NCI-H748 (cell line): ENCODE measurements around the gene C17orf67.
"Not testable (repeated sequence)": the region's sequence is repeated elsewhere in the genome, so short reads cannot be mapped to it uniquely, and the experiment has no call there.

Experiments
- DNase-seq: peaks from one replicate; lab custom pipeline; 2025; ENCODE audit not compliant: unreplicated experiment; lab: John Stamatoyannopoulos, UW

The C17orf67 gene

DNA sequence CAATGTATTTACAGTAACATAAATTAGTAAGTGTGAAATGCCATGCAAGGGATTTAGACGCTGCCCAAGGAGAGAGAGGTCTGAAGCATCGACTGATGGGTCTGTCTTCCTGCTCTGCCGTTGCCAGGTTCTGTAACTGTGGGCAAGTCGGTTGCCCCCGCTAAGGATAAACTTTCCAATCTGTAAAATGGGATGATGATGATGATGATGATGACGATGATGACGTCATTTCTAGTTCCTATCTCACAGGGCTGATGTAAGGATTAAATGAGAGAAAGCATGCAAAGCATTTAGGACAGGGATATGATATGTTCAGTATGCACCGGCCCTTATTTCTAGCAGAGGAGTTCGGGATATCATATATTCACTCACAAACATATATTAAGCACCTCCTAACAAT, 54.8 kb downstream of the C17orf67 start:
- DNase-seq, result no peak

DNA sequence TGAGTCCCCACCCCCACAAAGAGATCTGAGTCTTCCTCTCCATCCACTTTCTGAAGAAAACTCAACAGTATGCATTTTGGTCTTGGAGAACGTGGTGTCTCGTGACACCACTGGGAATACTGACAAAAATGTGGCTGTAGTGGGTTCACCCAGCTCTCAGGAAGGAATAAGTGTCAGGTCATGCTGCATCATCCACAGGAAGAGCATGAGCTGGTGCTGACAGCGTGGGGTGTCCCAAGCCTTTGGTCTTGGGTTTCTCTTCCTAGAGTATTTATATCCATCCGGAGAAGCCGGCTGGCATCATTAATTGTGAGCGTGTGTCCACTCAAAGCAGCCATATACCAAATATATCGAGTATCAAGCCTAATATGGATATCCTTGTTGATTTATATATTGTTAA, 55.9 kb downstream of the C17orf67 start:
- no peak for DNase-seq

DNA sequence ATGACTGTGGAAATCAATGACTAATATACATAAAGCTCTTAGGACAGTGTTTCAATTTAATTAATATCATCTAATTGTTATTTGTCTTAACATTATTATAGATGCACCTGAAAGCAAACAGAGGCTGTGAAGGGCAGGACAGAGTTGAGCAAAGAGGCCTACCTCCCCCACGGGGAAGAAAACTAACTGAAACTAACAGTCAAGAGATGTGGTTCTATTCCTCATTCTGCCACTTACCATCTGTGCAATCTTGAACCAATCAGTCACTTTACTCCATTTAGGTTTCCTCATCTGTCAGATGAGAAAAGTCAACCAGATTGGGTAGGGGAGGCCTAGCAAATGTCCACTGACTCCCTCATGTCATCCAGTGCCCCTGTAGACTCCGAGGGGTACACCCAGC, 59.1 kb downstream of the C17orf67 start:
- no peak for DNase-seq

DNA sequence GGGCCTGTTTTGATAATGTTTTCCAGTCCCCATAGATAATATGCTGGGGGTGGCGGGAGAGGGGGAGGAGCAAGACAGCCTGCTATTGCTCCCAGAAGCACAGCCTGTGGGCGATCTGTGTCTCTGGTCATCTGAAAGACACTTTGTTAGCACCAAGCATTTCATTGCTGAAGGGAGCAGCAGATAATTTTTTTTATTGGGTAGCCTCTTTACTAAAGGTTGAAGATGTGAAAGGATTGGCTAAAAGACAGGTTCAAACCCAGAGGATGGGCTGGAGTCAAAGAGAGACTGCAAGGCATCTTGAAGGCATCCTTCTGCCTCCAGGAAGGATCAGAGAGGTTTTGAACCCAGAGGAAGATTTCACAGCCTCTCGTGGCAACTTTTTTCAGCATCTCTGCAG, 60.6 kb downstream of the C17orf67 start:
- DNase-seq, result no peak

DNA sequence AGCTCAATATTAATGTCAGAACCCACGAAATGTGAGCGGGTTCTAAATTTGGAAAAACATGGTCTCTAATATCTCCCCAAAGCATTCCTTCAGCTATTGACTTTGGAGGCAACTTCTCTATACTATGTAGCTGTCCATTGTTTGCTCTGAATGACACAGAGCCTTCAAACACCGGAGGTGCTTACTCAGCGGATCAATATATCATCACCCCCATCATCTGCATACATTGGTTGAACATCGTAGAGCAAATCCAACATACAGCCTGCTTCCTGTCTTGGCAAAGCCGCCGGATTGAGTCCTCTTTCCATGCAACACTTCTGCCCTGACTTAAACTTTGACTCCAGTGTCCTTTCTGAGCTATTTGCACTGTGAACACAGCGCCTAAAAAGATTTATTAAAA, 61.3 kb downstream of the C17orf67 start:
- DNase-seq, result no peak

DNA sequence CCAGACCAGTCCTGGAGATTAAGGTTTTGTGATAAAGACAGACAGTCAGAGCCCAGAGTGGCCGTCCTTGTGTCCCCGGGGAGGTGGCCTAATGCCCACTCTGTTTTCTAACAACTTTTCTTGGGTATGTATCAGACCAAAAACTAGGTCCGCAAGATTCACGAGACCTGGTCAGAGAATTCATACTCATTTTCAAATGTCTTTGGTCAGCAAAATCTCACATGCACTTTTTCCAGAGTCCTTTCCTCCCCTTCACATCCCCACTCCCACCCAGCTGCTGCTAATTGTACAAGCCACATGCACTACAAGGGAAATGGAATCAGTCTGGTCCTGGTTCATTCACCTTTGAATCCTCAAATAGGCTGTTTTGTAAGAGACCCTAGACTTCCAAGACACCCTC, 61.7 kb downstream of the C17orf67 start:
- DNase-seq, result no peak

DNA sequence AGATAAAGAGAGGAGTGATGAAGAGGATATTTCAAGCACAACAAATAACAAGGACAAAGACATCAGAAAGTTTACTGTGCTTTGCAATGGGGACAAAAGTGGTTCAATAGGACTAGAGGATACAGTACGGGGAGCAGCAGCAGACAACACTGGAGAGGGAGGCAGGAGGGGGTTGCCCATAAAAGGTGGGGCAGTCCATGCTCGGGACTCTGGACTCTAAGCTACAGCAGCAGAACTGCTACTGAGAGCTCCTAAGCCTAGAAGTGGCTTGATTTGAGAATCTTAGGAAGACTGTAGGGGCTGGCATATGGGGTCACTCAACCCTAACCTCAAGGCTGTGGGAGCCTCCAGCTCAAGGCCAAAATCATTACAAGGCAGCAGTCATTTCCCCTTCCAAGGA, 62.2 kb downstream of the C17orf67 start:
- DNase-seq, result no peak

DNA sequence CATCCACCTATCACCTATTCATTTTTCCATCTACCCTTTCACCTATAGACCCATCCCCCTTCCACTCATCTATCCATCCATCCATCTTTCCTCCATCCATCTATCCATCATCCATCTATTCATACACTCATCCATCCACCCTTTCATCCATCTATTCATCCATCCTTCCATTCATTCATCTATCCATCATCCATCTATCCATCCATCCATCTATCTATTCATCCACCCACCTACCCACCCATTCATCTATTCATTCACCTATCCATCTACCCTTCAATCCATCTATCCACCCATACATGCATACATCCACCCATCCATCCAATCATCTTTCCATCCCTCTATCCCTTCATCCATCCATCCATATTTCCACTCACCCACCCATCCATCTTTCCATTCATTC, 63.3 kb downstream of the C17orf67 start:
- no peak for DNase-seq

DNA sequence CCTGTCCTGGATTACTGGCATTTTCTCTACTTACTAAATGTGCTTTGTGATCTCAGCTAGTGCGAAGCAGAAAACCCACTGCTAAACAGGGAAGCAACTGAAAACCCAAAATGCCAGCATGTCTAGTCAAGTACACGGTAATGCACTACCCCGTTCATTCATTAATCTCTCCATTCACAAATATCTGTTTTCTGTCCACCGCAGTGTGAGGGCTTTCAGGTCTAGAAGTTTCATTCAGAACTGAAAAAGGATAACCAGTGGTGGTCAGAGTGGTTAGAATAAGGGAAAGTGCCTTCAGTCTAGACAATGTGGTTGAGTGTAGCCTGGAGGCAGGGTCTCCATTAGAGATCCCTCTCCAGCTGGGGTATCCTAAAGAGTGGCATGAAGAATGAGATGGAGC, 68.3 kb downstream of the C17orf67 start:
- DNase-seq, result no peak

DNA sequence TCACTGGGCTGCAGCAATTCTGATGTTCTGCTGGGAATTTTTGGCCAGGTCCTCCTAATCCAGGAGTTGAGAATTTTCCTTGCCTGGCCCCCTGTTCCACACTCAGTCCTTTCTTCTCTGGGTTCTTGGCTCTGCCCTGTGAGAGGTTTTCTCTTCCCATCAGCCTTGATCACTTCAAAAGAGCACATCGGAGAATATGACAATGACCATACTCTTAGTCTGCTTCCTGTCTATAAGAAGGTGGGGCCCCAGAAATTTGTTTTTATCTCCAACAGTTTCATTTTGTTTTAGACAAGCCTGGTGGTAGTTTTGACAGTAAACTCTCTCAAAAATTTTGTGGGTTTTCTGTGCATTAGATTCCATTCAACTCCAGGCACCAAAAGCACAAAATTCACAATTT, 70.7 kb downstream of the C17orf67 start:
- DNase-seq, result no peak

DNA sequence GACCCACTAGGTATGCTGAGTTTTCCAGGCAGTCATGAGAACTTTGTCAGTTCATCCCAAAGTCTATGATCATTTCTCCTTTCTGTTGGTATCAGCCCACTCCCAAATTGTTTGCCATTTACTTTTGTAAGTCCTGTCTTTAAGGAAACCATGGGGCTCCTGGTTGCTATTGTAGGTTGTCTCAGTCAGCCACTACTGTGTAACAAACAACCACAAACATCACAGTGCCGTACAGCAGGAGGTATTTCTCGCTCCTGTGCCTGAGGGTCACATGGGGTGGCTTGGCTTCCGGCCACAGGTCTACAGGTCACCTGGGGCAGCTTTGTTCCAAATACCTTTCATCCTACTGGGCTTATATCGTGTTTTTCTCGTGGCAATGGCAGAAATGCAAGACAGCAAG, 71.6 kb downstream of the C17orf67 start:
- no peak for DNase-seq

DNA sequence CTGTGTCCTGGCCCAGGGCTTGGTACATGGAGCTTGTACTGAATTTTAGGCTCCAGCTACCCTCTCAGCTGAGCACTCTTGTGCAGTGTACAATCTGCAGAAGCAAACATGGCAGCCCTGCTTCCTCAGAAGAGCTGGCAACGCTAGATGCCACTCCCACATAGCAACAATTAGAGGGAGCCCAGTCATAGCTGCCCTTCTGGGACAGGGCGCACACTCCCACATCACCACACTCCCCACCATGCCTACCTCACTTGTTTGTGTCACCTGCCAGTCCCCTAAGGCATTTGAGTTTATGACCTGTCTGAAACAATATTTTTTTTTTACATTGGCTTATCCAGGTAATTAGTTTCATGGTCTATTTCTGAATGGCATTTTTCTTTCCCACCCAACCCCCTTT, 72.3 kb downstream of the C17orf67 start:
- no peak for DNase-seq

DNA sequence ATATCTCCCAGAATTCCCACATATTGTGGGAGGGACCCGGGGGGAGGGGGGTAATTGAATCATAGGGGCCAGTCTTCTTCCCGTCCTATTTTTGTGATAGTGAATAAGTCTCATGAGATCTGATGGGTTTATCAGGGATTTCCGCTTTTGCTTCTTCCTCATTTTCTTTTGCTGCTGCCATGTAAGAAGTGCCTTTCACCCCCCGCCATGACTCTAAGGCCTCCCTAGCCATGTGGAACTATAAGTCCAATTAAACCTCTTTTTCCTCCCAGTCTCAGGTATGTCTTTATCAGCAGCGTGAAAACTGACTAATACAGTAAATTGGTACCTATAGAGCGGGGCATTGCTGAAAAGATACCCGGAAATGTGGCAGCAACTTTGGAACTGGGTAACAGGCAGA, 76.1 kb downstream of the C17orf67 start:
- DNase-seq, result not testable (repeated sequence)

DNA sequence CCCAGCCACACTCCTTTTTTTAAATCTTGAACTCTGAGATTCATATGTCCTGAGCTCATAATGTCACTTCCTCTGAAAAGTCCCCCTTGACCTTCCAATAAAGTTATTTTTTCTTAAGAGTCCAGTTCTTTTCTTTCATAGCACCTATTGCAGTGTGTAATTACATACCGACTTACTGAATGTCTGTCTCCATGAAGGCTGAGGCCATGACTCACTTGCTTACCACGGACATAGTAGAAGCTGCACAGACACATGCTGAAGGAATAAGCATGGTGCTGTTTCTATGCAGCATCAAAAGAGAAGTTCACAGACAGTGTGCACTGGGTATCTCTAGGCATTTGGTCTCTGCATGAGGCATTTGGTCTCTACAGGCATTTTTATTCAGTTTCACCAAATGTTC, 77.2 kb downstream of the C17orf67 start:
- no peak for DNase-seq

DNA sequence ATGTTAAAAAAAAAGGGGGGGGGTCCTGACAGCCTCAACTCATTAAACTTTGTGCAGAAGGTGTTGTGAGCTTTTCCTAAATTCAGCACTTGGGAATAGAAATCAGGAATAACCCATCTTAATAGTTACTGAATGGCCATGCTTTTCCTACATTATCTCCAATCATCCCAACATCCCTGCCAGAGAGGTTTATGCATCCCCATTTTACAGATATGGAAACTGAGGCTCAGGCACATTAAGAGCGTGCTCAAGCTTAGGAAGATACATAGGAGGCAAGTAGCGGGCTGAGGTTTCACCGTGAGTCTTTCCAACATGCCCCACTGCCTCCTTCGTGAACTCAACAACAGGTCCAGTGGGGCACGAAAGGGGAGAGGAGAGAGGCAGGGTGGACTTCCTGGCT, 78.4 kb downstream of the C17orf67 start:
- no peak for DNase-seq

DNA sequence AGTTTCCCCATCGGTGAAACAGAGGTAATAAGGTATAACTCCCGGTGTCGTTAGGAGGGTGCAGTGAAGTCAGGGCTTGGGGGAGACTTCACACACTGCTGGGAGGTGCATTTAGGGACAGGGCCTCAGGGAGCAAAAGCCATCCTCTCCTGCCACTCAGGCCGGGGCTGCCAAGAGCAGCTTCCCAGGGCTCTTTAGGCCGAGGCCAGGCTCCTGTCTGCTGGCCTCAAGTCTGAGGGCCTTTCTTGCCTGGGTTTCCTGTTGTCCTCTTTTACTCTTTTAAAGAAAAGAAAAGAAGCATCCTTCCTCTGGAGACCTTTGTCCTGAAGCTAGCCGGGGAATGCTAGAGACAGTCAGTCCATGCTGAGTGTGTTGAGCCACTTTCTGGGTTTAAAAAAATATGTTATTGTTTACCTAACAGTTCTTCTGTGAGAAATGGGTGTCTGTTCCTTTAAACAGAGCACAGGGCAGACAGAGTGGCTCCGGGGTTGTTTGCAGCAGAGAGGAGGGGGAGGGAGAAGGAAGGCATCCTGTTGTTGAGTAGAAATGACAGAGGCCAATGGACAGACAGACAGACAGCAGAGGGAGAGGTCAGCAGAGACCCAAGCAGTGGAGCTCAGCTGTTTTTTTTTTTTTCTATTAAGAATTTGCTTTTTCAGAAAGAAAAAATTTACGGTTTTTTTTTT, 79.1 kb downstream of the C17orf67 start:
- no peak for DNase-seq

DNA sequence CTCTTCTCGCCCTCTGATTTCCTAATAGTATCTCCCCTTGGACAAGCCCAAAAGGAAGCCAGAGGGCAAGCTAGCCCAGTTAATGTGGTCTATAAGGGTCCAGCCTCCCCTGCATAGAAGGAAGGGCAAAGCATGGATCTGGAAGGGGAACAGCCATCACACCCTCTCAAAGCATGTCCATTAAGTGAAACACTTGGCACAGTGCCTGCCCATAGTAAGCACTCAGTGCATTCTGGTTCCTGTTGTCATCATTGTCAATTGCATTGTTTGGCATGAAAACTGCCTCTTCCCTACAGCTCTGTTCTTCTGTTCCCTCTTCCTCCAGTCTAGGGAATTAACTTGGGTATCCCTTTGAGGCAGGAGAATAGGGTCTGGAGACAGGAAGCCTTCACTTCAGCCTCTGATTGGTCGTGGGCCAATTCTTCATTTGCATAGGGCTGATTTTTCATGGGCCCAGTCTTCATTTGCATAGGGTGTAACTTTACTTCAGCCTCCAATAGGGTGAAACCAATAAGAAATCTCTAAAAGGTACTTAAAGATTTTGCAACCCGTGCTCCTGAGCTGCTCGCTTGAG, 81.4 kb downstream of the C17orf67 start:
- peak; percentile 12 for DNase-seq

DNA sequence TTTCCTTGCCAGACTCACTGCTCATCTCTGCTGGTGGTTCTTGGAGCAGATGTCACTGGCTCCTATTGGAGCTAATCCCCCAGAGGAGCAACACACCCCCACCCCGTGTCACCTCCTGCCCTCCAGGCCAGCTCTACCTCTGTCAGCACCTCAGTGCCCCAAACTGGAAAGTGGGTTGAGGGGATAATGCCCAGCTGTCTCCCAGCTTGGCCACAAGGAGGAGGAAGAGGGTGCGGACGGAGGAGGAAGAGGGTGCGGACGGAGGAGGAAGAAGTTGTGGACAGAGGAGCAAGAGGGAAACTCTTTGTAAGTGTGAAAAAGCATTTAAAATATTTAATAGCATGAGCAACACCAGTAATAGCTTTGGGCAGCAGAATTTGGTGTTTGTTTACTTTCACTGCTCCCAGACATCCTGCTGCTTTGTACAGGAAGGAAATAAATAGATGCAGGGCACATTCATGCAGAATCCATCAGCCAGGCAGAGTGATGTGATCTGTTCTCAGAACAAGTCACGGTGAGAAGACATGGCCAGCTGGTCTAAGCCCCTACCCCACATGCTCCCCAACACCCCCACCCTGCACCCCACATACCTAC, 82.5 kb downstream of the C17orf67 start:
- DNase-seq, result no peak

DNA sequence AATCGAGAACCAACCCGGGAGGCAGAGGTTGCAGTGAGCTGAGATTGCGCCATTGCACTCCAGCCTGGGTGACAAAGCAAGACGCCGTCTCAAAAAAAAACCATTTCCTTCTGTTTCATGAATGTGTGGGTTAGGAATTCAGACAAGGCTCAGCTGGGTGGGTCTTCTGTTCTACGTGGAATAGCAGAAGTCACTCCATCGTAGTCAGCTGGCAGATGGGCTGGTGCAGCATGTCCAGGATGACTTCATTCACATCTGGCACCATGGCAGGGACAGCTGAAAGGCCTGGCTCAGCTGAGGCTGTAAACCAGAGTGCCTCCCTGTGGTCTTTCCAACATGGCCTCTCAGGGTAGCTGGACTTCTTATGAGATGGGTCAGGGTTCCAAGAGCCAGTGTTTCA, 89.0 kb downstream of the C17orf67 start:
- no peak for DNase-seq

DNA sequence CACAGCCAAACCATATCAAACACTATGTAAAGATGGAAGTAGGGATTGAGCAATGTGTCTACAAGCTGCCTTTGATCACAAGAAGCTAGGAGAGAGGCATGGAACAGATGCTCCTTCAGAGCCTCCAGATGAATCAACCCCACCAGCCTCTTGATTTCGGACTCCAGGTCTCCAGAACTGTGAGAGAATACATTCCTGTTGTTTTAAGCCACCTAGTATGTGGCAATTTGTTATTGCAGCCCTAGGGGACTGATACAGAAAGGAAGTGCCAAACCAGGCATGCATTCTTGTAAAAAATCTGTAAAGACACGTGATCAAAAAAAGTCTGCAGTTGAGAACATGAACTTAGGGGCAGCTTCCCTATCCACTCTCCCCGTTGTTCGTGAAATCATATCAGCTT, 91.1 kb downstream of the C17orf67 start:
- DNase-seq, result no peak
